RWPE1 (cell line): ENCODE results near the gene NPRL2.

Experiments
- CTCF ChIA-PET: fragments of 350-600 bp; sonication (Branson Sonifier 250); formaldehyde crosslinking; extraction: SDS; loops from one replicate; lab custom pipeline; 2021; lab: Yijun Ruan, JAX
- POLR2A ChIA-PET: fragments of 400-600 bp; formaldehyde crosslinking; extraction: SDS; loops from one replicate; lab custom pipeline; 2020; ENCODE audit warnings: antibody characterized with exemption; ENCODE audit not compliant: low non-redundant PET; lab: Yijun Ruan, JAX
- DNase-seq: peaks from one replicate; pipeline ENCODE4 v3.0.0; 2012; ENCODE audit warnings: low spot score
- H3K27ac ChIP-seq: fragments of 450-650 bp; 2 replicates; pipeline ENCODE4 v1.5.1; 2017
- TF ChIP-seq, protein P1 (sequence below): fragments of 450-650 bp; conservative IDR thresholded peaks from 2 replicates; pipeline ENCODE4 v1.5.1; 2017; ENCODE audit warnings: low read depth, mild to moderate bottlenecking

The NPRL2 gene

DNA sequence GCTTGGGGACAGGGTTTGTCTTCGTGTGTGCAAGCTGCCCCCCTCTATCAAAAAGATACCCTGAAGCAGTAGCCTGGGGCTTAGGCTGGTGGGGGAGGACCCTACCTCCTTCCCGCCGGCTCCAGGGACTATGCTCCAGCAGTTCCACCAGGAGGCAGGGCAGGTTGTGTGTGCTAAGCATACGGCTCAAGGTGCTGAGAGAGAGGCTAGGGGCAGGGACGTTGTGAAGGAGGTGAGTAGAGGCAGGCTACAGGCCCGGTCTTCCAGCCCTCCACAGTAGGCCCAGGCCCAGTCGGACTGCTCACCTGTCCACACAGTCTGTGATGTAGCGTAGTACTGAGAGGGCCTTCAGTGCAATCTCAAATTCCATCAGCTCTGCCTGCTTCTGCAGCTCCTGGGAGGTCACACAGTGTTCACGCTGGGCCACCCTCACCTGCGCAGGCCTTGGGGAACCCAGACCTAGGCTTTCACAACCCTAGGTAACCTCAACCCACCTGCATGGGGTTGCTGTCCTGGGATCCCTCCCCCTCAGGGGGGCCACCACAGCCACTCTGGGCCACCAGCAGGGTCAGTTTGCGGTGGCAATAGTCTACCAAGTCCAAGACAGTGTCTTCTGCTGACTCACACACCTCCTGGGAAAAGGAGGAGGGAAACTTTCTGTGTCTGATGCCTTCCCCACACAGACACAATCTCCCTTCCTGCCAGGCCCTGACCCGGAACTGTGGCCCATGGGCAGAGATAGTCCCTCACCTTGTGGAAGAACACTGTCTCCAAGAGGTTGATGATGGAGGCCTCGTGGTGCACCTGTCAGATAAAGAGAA lies 7.6 kb downstream of the NPRL2 start:
- H3K27ac ChIP-seq, result peak overlapping the region; percentile 98
- POLR2A ChIA-PET, result no interaction called here
- DNase-seq, result no peak
- TF ChIP-seq, protein P1, sequence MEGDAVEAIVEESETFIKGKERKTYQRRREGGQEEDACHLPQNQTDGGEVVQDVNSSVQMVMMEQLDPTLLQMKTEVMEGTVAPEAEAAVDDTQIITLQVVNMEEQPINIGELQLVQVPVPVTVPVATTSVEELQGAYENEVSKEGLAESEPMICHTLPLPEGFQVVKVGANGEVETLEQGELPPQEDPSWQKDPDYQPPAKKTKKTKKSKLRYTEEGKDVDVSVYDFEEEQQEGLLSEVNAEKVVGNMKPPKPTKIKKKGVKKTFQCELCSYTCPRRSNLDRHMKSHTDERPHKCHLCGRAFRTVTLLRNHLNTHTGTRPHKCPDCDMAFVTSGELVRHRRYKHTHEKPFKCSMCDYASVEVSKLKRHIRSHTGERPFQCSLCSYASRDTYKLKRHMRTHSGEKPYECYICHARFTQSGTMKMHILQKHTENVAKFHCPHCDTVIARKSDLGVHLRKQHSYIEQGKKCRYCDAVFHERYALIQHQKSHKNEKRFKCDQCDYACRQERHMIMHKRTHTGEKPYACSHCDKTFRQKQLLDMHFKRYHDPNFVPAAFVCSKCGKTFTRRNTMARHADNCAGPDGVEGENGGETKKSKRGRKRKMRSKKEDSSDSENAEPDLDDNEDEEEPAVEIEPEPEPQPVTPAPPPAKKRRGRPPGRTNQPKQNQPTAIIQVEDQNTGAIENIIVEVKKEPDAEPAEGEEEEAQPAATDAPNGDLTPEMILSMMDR, result no peak
- CTCF ChIA-PET, result interaction anchor here (1.0 kb wide), 1 partner anchor 10 kb away, joined by 4 read pairs; no protein-coding TSS in a partner anchor

- ChIA-PET CTCF (interaction anchor here (0.6 to 1.0 kb wide), 2 partner anchors 18 to 172 kb away, joined by 3 read pairs; no protein-coding TSS in a partner anchor), POLR2A (no interaction called here)
- DNase-seq, result no peak
- H3K27ac ChIP-seq, result peak overlapping the region; percentile 98
- TF ChIP-seq, protein P1, result no peak
Measured at GRCh38 chr3:50341996-50342650, 8.5 kb downstream of the NPRL2 start.

- no peak for DNase-seq
- ChIA-PET POLR2A (interaction anchor here (0.6 kb wide), 1 partner anchor 1045 kb away, joined by 3 read pairs; no protein-coding TSS in a partner anchor), CTCF (interaction anchor here (0.6 to 1.0 kb wide), 2 partner anchors 17 to 171 kb away, joined by 3 read pairs; no protein-coding TSS in a partner anchor)
- TF ChIP-seq, protein P1, result no peak
- peak overlapping the region; percentile 98 for H3K27ac ChIP-seq
Measured at GRCh38 chr3:50341537-50341936, 9.0 kb downstream of the NPRL2 start.

DNA sequence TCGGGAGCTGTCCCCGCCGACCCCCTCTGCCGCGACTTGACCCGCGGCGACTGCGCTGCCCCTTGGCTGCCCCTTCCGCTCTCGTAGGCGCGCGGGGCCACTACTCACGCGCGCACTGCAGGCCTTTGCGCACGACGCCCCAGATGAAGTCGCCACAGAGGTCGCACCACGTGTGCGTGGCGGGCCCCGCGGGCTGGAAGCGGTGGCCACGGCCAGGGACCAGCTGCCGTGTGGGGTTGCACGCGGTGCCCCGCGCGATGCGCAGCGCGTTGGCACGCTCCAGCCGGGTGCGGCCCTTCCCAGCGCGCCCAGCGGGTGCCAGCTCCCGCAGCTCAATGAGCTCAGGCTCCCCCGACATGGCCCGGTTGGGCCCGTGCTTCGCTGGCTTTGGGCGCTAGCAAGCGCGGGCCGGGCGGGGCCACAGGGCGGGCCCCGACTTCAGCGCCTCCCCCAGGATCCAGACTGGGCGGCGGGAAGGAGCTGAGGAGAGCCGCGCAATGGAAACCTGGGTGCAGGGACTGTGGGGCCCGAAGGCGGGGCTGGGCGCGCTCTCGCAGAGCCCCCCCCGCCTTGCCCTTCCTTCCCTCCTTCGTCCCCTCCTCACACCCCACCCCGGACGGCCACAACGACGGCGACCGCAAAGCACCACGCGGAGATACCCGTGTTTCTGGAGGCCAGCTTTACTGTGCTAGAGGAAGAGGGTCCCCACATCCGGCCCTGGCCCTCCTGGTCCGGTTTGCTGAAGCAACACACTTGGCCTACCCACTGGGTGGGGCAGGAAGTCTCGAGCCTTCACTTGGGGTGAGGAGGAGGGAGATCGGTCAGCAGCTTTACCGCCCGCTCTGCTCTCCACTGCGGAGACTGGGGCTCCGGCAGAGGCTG lies 9.9 kb downstream of the NPRL2 start, which contains the start of gene RASSF1:
TSS of gene RASSF1 (minus strand) at position 389 of the 882 bp plus-strand sequence. CDS start at position 358, 31 bp downstream.
- ChIA-PET CTCF (interaction anchor here (0.6 to 1.0 kb wide), 3 partner anchors 16 to 52 kb away, joined by 3 read pairs; partner anchors contain the start of genes HYAL3 and NAA80), POLR2A (interaction anchor here (0.6 to 1.1 kb wide), 3 partner anchors 10 to 1045 kb away, joined by 3 read pairs; partner anchors contain the start of genes CYB561D2 and NPRL2)

GRCh38 chr3:50340147-50340447 lies 10.5 kb downstream of the NPRL2 start:
- POLR2A ChIA-PET, result interaction anchor here (1.1 kb wide), 1 partner anchor 10 kb away, joined by 3 read pairs; the partner anchor contains the start of genes CYB561D2 and NPRL2
- TF ChIP-seq, protein P1, result no peak

More for the DNA sequence above, 9.9 kb downstream of the NPRL2 start, which contains the start of gene RASSF1:
- peak within 1 kb of the TSS; percentile 98 for H3K27ac ChIP-seq
- TF ChIP-seq, protein P1, result no peak
- no peak for DNase-seq

More at GRCh38 chr3:50340147-50340447, 10.5 kb downstream of the NPRL2 start:
- DNase-seq, result no peak
- CTCF ChIA-PET, result interaction anchor here (0.6 to 0.7 kb wide), 2 partner anchors 41 to 51 kb away, joined by 3 read pairs; partner anchors contain the start of genes HYAL3 and NAA80
- H3K27ac ChIP-seq, result peak overlapping the region; percentile 98
